ENCODE data around the gene IL12RB1. TPM values are rescaled to one million over a fixed set of nuclear protein-coding genes. Genes with fewer than 3 reads are reported as not detected.
"Not testable (repeated sequence)": the region's sequence is repeated elsewhere in the genome, so short reads cannot be mapped to it uniquely, and the experiment has no call there.

The IL12RB1 gene
- total and polyA plus RNA-seq, 2 donors = 0.63 to 1.1 TPM

DNA sequence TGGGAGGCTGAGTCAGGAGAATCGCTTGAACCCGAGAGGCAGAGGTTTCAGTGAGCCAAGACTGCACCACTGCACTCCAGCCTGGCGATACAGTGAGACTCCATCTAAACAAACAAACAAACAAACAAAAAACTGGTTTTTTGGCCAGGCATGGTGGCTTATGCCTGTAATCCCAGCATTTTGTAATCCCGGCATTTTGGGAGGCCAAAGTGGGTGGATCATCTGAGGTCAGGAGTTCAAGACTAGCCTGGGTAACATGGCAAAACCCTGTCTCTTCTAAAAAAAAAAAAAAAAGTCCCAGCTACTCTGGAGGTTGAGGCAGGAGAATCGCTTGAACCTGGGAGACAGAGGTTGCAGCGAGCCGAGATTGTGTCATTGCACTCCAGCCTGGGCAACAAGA is 18.5 kb upstream of the IL12RB1 start:
- H3K4me1 ChIP-seq (ENCODE audit: insufficient read depth); H3K27ac ChIP-seq (ENCODE audit: low read depth); H3K4me3 ChIP-seq (ENCODE audit: low read depth, low read length); H3K36me3 ChIP-seq (ENCODE audit: insufficient read depth); DNase-seq (ENCODE audit: extremely low spot score): not testable (repeated sequence)
- 81% methylated on average over 7 of the region's 7 CpGs for WGBS

DNA sequence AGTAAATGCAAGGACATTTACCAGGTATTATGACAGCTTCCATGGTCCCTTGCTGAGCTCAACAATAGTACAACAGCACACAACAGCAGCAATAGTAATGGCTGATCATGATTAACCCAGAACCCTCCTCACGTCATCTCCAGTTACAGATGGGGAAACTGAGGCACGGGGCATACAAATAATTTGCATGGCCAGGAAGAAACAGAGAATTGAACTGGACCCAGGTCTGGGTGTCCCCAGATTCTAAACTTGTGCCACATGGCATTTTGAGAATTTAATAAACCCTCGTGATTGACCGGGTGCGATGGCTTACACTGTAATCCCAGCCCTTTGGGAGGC is 18.0 kb upstream of the IL12RB1 start:
- Histone ChIP-seq H3K4me1 (ENCODE audit: insufficient read depth) (no peaks in the 10 kb centered on the region), H3K27ac (ENCODE audit: low read depth) (no peak overlapping the region), H3K4me3 (ENCODE audit: low read depth, low read length) (no peak overlapping the region), H3K36me3 (ENCODE audit: insufficient read depth) (no peaks in the 10 kb centered on the region)
- DNase-seq (ENCODE audit: extremely low spot score) = no peak
- 70% methylated on average over 5 of the region's 5 CpGs for WGBS

GRCh38 chr19:18102916-18103542 is 16.3 kb upstream of the IL12RB1 start:
- 63% methylated on average over 15 of the region's 15 CpGs for WGBS
- H3K36me3 ChIP-seq (ENCODE audit: insufficient read depth) = no peaks in the 10 kb centered on the region
- DNase-seq (ENCODE audit: extremely low spot score) = no peak

GRCh38 chr19:18101268-18101667 is 14.5 kb upstream of the IL12RB1 start:
- H3K27ac ChIP-seq (ENCODE audit: low read depth) = no peak overlapping the region
- no peak overlapping the region for H3K4me3 ChIP-seq (ENCODE audit: low read depth, low read length)
- DNase-seq (ENCODE audit: extremely low spot score) = no peak
- 78% methylated on average over 3 of the region's 3 CpGs for WGBS
- no peaks in the 10 kb centered on the region for H3K4me1 ChIP-seq (ENCODE audit: insufficient read depth)
- H3K36me3 ChIP-seq (ENCODE audit: insufficient read depth) = no peaks in the 10 kb centered on the region

More at GRCh38 chr19:18102916-18103542, 16.3 kb upstream of the IL12RB1 start:
- H3K4me1 ChIP-seq (ENCODE audit: insufficient read depth) = no peaks in the 10 kb centered on the region
- H3K4me3 ChIP-seq (ENCODE audit: low read depth, low read length) = no peak overlapping the region
- H3K27ac ChIP-seq (ENCODE audit: low read depth) = no peak overlapping the region

DNA sequence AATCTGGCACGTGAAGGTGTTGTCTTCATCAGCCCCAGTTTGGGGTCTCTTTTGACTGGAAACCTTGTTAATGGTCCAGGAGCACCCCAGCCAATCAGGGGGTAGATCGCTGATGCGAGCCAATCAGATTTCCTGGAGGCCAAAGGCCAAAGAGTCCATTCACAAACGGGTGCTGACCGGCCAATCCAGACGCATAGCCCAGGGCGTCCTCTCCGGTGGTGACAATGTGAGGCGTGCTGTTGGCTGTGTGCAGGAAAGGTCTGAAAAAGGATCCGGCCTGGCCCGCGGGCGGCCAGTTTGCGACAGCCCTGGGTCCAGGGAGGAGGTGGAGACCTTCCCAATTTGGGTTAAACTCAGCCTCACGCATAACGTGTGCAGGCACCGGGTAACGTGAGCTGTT is 14.0 kb upstream of the IL12RB1 start:
- H3K4me3 ChIP-seq (ENCODE audit: low read depth, low read length) = no peak overlapping the region
- DNase-seq (ENCODE audit: extremely low spot score) = no peak
- no peaks in the 10 kb centered on the region for H3K4me1 ChIP-seq (ENCODE audit: insufficient read depth)
- H3K27ac ChIP-seq (ENCODE audit: low read depth) = no peak overlapping the region
- WGBS = 31% methylated on average over 18 of the region's 18 CpGs
- H3K36me3 ChIP-seq (ENCODE audit: insufficient read depth) = no peaks in the 10 kb centered on the region

- no peaks in the 10 kb centered on the region for H3K36me3 ChIP-seq (ENCODE audit: insufficient read depth)
- 80% methylated on average over 8 of the region's 8 CpGs for WGBS
- H3K4me1 ChIP-seq (ENCODE audit: insufficient read depth) = no peaks in the 10 kb centered on the region
- no peak overlapping the region for H3K4me3 ChIP-seq (ENCODE audit: low read depth, low read length)
- DNase-seq (ENCODE audit: extremely low spot score) = no peak
- no peak overlapping the region for H3K27ac ChIP-seq (ENCODE audit: low read depth)
Observed at GRCh38 chr19:18099623-18099995, 12.9 kb upstream of the IL12RB1 start.

DNA sequence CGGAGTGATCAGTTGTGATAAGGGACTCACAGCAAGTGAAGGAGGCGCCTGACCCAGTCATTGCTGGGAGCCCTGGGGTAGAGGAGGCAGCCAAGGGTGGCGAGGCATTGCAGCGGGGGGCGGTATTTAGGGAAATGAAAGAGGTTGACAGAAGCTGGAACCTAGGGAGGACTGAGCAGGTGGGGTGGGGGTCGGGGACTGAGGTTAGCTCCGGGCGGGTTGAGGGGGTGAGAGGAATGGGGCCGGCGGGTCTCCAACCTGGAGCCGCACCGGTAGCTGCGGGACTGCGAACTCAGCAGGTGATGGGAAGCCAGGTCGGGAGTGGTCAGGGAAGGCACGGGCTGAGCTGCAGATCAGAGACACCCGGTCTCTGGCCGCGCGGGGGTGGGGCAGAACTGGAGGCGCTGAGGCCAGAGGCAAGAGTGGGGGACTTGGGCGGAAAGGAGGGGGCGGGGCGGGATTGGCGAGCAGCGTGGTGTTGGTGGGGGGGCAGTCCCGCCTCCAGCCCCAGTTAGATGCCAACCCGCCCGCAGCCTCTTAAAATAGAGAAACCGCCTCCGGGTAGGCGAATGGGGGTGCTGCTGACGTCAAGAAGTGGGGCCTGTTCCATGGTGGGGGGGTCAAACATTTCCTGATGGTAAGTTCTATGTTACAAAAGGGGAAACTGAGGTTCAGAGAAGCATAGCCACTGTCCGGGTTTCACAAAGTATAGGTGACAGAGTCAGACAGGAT is 12.3 kb upstream of the IL12RB1 start:
- Histone ChIP-seq H3K4me1 (ENCODE audit: insufficient read depth) (no peaks in the 10 kb centered on the region), H3K27ac (ENCODE audit: low read depth) (no peak overlapping the region), H3K36me3 (ENCODE audit: insufficient read depth) (no peaks in the 10 kb centered on the region), H3K4me3 (ENCODE audit: low read depth, low read length) (no peak overlapping the region)
- no peak for DNase-seq (ENCODE audit: extremely low spot score)
- WGBS = 7% methylated on average over 34 of the region's 34 CpGs

GRCh38 chr19:18097993-18098890 is 11.5 kb upstream of the IL12RB1 start:
- DNase-seq (ENCODE audit: extremely low spot score) = no peak
- Histone ChIP-seq H3K36me3 (ENCODE audit: insufficient read depth) (no peaks in the 10 kb centered on the region), H3K27ac (ENCODE audit: low read depth) (no peak overlapping the region), H3K4me3 (ENCODE audit: low read depth, low read length) (peak overlapping the region; percentile 30), H3K4me1 (ENCODE audit: insufficient read depth) (no peaks in the 10 kb centered on the region)
- 34% methylated on average over 22 of the region's 22 CpGs for WGBS

DNA sequence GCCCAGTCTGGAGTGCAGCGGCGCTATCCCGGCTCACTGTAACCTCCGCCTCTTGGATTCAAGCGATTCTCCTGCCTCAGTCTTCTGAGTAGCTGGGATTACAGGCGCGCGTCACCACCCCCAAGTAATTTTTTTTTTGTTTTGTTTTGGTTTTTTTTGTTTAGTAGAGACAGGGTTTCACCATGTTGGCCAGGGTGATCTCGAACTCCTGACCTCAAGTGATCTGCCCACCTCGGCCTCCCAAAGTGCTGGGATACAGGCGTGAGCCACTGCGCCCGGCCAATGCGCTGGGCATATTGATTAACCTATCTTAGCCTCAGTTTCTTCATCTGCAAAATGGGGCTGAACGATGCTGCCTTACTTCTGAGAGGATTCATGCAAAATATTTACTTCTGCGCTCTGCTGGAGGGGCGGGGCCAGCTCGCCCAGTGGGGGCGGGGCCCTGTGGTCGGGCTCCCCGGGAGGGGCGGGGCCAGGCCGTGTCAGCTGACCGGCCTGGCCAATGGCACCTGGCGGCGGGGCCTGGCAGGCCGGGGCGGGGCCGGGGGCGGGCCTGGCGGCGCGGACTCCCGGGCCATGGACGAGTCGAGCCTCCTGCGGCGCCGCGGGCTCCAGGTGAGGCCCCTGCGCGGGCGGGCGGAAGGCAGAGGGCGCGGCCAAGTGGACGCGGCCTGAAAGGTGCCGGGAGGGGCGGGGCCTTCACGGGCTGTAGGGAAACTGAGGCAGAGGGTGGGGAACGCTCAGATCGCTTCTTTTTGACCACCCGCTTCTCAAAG is 10.7 kb upstream of the IL12RB1 start, which contains the start of gene MAST3:
TSS of gene MAST3 (plus strand) at position 562 of the 776 bp plus-strand sequence. CDS start at position 577, 15 bp downstream.
- H3K27ac ChIP-seq (ENCODE audit: low read depth) = no peak within 1 kb of the TSS
- DNase-seq (ENCODE audit: extremely low spot score) = no peak
- H3K36me3 ChIP-seq (ENCODE audit: insufficient read depth) = no peaks in the 10 kb centered on the region
- no peaks in the 10 kb centered on the region for H3K4me1 ChIP-seq (ENCODE audit: insufficient read depth)
- 23% methylated on average over 54 of the region's 54 CpGs for WGBS
- peak within 1 kb of the TSS; percentile 30 for H3K4me3 ChIP-seq (ENCODE audit: low read depth, low read length)

DNA sequence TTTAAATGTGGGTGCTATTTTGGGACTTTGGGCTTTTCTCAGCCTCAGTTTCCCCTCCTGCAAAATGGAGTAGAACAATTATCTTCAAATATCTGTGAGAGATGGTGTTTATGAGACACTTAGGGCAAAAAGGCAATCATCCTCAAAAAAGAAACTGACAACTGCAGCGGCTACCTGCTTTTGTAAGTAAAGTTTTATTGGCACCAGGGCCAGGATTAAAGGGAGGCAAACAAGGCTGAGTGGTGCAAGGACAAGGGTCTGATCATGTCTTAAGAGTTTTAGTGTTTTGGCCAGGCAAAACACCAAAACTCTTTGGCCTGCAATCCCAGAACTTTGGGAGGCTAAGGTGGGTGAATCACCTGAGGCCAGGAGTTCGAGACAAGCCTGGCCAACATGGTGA is 9.5 kb upstream of the IL12RB1 start:
- no peak for DNase-seq (ENCODE audit: extremely low spot score)
- Histone ChIP-seq H3K36me3 (ENCODE audit: insufficient read depth) (no peaks in the 10 kb centered on the region), H3K4me3 (ENCODE audit: low read depth, low read length) (no peak overlapping the region), H3K4me1 (ENCODE audit: insufficient read depth) (no peaks in the 10 kb centered on the region), H3K27ac (ENCODE audit: low read depth) (no peak overlapping the region)
- 88% methylated on average over 2 of the region's 2 CpGs for WGBS

- Histone ChIP-seq H3K4me3 (ENCODE audit: low read depth, low read length) (no peak overlapping the region), H3K4me1 (ENCODE audit: insufficient read depth) (no peaks in the 10 kb centered on the region), H3K27ac (ENCODE audit: low read depth) (no peak overlapping the region), H3K36me3 (ENCODE audit: insufficient read depth) (no peaks in the 10 kb centered on the region)
- DNase-seq (ENCODE audit: extremely low spot score) = no peak
- 75% methylated on average over 6 of the region's 6 CpGs for WGBS
Observed at GRCh38 chr19:18093439-18094161, 6.9 kb upstream of the IL12RB1 start.

DNA sequence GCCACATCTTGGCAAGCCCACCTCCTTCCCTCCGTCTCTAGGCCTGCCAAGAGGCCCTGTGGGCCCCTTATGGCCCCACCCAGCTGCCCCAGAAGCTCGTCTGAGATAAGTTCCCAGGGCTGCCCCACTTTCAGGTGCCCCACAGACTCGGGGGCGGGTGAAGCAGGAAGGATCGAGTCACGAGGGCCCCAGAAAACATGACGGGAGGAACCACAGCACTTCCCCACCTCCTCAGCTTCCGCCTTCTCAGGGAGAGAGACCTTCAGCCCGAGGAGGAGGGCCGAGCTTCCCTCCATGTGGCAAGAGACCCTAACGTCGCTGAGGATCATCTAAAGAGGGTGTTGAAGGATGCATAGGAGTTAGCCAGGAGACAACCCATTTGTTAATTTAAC is 4.5 kb upstream of the IL12RB1 start:
- no peak overlapping the region for H3K4me3 ChIP-seq (ENCODE audit: low read depth, low read length)
- DNase-seq (ENCODE audit: extremely low spot score) = no peak
- H3K27ac ChIP-seq (ENCODE audit: low read depth) = no peak overlapping the region
- WGBS = 49% methylated on average over 12 of the region's 12 CpGs
- no peaks in the 10 kb centered on the region for H3K36me3 ChIP-seq (ENCODE audit: insufficient read depth)
- H3K4me1 ChIP-seq (ENCODE audit: insufficient read depth) = no peaks in the 10 kb centered on the region

Measured in urinary bladder (tissue), 4 donors.